IPS-15b (cell line): Measurements from ENCODE around the gene CTTNBP2NL.

Experiments
- H3K27me3 ChIP-seq: one replicate; pipeline ENCODE4 v1.6.1; 2013; ENCODE audit warnings: low read length; ENCODE audit not compliant: control insufficient read depth, insufficient read depth
- H3K36me3 ChIP-seq: one replicate; pipeline ENCODE4 v1.6.1; 2013; ENCODE audit warnings: low read length; ENCODE audit not compliant: control insufficient read depth, insufficient read depth
- H3K4me1 ChIP-seq: one replicate; pipeline ENCODE4 v1.6.1; 2013; ENCODE audit warnings: mild to moderate bottlenecking, low read length; ENCODE audit not compliant: control insufficient read depth, insufficient read depth
- H3K4me3 ChIP-seq: one replicate; pipeline ENCODE4 v1.5.1; 2013; ENCODE audit warnings: low read depth, low read length
- H3K9ac ChIP-seq: one replicate; pipeline ENCODE4 v1.6.1; 2013; ENCODE audit warnings: low read depth, mild to moderate bottlenecking, low read length
- H3K9me3 ChIP-seq: one replicate; pipeline ENCODE4 v1.6.1; 2013; ENCODE audit warnings: mild to moderate bottlenecking, low read length; ENCODE audit not compliant: control insufficient read depth, insufficient read depth

Gene CTTNBP2NL

DNA sequence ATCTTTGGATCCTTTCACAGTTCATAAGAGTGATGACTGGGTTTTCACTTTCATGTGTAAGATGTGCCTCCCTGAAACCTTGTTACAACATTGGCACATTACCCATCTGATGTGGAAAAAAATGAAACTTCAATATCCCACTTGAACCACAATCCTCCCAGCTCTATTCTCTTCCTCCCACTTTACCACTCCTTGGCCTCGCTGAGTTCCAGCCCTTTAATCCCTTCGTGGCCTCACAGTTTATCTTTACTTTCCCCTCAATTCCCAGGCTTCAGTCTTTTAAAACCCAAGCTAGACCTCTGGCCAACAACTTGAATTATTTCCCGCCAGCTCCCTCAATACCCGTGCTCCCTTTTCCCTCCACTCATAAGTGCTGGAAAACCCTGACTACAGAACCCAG lies 25.0 kb upstream of the CTTNBP2NL start:
- Histone ChIP-seq H3K4me3 (no peak overlapping the region), H3K9me3 (no peaks in the 10 kb centered on the region), H3K4me1 (peaks cover 3% of the 10 kb centered on the region), H3K9ac (no peak overlapping the region), H3K36me3 (no peaks in the 10 kb centered on the region), H3K27me3 (peaks cover 7% of the 10 kb centered on the region)

DNA sequence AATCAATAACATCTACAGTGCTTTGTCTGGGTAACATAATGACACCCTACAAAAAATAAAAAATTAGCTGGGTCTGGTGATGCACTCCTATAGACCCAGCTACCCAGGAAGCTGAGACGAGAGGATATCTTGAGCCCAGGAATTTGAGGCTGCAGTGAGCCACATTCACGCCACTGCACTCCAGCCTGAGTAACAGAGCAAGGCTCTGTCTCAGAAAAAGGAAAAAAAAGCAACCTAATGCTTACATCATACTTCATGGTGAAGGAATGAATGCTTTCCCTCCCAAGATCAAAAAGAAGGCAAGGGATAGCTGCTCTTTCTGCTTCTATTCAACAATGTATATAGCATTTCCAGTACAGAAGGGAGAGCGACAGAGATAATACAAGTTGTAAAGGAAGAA lies 24.2 kb upstream of the CTTNBP2NL start:
- H3K9ac ChIP-seq, result no peak overlapping the region
- no peak overlapping the region for H3K4me3 ChIP-seq
- peaks cover 3% of the 10 kb centered on the region for H3K4me1 ChIP-seq
- H3K27me3 ChIP-seq, result peaks cover 7% of the 10 kb centered on the region
- no peaks in the 10 kb centered on the region for H3K9me3 ChIP-seq
- H3K36me3 ChIP-seq, result no peaks in the 10 kb centered on the region

DNA sequence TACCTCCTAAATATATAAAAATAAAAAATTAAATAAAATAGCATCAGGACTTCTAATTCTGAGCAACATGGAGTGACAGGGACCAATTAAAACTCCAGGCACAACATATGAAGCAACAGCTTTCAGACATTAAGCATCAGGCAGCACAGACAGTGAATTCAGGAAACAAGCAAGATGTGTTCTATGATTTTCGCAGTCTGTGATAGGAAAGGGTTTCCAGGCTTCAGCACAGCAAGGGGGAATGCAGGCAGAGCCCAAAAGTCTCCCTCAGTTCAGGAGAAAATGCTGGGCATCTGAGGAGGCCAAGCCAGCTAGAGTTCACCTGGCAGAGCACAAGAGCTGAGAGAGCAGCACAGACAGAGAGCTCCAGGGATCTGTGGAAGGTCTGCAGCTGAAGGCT lies 22.2 kb upstream of the CTTNBP2NL start:
- H3K27me3 ChIP-seq, result peaks cover 7% of the 10 kb centered on the region
- no peak overlapping the region for H3K4me3 ChIP-seq
- H3K9me3 ChIP-seq, result no peaks in the 10 kb centered on the region
- no peak overlapping the region for H3K9ac ChIP-seq
- H3K4me1 ChIP-seq, result peaks cover 3% of the 10 kb centered on the region
- H3K36me3 ChIP-seq, result no peaks in the 10 kb centered on the region

DNA sequence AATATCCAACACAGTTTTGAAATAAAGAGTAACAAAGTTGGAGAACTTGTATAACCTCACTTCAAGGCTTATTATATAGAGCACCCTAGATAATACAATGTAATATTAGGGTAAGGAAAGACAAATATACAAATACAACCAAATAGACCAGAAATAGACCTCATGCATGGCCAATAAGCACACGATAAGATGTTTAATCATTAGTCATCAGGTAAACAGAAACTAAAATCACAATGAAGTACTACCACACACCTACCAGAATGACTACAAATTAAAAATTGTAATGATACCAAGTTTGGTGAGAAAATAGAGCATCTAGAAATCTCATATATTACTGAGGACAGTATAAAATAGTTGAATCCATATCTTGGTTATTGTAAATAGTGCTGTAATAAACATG lies 20.3 kb upstream of the CTTNBP2NL start:
- no peaks in the 10 kb centered on the region for H3K4me1 ChIP-seq
- H3K36me3 ChIP-seq, result no peaks in the 10 kb centered on the region
- H3K27me3 ChIP-seq, result no peaks in the 10 kb centered on the region
- H3K9ac ChIP-seq, result no peak overlapping the region
- no peaks in the 10 kb centered on the region for H3K9me3 ChIP-seq
- H3K4me3 ChIP-seq, result no peak overlapping the region

DNA sequence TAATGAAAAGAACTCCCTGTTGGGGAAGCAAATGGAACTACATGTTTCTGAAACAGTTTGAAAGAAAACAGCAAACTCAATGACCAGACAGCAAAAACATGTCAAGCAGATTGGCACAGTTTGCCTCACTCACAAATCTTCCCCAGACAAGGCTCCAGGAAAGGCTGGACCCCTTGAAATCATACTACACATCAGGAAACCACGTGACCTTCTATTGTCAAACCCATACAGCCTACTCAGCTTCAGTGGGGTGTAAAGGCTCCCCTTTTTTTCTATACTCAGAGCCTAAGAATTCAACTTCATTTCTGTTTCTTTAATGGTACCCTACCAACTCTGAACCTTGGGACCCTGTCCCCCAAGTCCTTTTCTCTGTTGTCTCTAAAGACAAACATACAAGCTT lies 15.7 kb upstream of the CTTNBP2NL start:
- Histone ChIP-seq H3K9ac (no peak overlapping the region), H3K4me3 (no peak overlapping the region), H3K27me3 (no peaks in the 10 kb centered on the region), H3K9me3 (no peaks in the 10 kb centered on the region), H3K36me3 (no peaks in the 10 kb centered on the region), H3K4me1 (no peaks in the 10 kb centered on the region)

DNA sequence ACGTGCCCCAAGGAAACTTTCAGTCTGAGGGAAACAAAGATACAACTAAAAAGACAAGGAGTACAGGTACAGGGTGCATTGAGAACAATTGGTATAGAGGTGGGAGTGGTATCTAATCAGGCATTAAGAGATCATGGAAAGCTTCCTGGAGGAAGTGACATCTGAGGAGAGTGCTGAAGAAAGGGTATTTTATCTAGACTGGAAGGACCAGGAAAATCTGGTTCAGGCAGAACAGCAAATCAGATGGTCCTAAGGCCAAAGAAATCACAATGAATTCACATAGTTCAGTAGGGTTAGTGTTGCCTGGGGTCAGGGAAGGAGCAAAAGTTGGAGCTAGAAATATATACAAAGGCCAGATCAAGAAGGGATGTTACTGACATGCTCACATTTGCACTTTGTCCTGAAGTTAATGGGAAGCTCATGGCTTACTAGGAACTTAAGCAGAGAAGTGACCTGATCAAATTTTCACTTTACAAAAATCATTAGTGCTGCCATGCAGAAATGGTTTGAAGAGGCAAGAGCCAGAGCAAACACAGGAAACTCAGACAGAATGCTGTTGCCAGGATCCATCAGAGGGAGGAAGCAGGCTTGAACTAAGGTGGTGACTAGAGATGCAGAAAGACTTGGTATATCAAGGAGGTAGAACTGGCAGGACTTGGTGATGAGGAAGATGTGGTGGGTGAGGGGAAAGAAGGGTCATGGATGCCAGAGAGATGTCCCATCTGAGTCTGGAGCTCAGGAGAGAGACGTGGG lies 14.5 kb upstream of the CTTNBP2NL start:
- Histone ChIP-seq H3K4me3 (no peak overlapping the region), H3K27me3 (no peaks in the 10 kb centered on the region), H3K36me3 (no peaks in the 10 kb centered on the region), H3K9me3 (no peaks in the 10 kb centered on the region), H3K9ac (no peak overlapping the region), H3K4me1 (no peaks in the 10 kb centered on the region)

DNA sequence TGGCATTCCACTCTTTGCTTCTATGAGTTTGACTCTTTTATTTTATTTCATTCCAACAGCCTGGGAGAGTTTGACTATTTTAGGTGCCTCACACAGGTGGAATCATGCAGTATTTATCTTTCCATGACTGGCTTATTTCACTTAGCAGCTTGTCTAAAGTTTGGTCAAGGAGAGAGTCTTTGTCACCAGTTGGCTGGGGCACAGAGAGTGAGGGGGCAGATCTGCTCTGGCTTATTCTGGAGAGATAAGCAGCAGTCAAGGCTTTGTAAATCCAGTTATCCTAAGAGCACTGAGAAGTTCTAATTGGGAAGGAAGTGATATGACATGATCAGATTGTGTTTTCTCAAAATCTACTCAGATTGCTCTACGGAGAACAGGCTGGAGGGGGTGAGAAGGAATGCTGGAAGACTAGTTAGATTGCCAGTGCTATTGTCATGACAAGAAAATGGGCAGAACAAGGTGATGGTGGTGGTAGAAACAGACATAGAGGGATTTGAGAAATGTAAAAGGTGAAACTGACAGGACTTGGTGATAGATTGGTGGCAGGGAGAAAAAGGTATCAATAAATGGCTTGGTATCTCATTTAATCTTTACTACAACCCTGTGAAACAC lies 12.1 kb upstream of the CTTNBP2NL start:
- H3K9me3 ChIP-seq, result no peaks in the 10 kb centered on the region

DNA sequence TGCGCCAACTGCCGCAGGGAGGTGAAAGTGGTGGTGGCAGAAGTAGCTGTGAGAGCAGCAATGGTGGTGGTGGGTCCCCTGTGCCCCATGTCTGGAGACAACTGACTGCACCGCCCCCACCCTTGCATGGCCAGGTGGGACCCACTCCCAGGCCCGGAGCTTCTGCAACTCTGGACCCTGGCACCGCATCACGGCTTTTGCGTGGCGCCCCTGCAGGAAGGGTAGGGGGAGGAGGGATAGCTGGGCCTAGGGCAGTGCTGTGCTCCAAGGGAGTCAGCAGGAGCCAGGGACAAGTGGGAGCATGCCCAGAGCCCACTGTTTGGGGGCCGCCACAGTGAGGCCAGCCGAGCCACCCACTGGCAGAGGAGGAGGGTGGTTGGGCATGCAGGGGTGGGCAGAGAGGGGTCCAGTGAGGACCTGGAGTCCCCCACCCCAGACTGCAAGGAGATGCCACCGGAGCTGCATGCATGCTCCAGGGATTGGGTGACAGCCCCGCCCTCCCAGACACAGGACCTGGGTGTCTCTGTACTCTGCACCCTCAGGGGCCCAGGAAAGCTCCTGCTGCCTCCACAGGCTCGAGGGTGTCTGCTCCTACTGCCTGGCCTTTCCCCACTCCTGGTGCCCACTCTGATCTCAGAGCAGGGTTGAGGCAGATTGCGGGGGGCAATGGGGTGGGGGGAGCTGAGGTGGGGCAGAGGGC lies 9.8 kb upstream of the CTTNBP2NL start:
- Histone ChIP-seq H3K4me1 (no peaks in the 10 kb centered on the region), H3K9ac (no peak overlapping the region), H3K27me3 (no peaks in the 10 kb centered on the region), H3K36me3 (no peaks in the 10 kb centered on the region), H3K9me3 (no peaks in the 10 kb centered on the region), H3K4me3 (no peak overlapping the region)

More for the DNA sequence above, 12.1 kb upstream of the CTTNBP2NL start:
- Histone ChIP-seq H3K4me1 (no peaks in the 10 kb centered on the region), H3K27me3 (no peaks in the 10 kb centered on the region), H3K36me3 (no peaks in the 10 kb centered on the region), H3K4me3 (no peak overlapping the region), H3K9ac (no peak overlapping the region)

DNA sequence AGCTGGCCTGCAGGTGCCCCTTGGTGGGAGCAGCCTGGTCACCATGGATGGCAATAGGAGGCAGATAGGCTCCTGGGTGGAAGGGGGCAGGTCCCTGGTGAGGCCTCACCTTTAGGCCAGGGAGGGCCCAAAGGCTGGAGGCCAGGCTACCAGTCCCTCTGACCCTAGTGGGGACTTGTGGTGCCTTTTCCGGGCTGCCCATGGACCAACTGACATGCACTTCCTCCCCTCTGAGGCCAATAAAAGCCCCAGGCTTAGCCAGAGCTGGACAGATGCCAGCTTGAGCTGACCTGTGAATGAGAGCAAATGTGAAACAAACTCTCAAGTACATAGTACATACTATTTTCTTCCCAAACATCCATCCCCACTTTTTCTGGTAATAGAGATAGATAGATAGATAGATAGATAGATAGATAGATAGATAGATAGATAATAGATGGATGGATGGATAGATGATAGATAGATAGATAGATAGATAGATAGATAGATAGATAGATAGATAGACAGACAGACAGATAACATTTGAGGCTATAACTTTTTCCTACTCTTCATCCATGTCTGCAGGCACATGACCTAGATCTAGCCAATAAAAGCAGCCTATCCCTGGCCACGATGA lies 9.2 kb upstream of the CTTNBP2NL start:
- Histone ChIP-seq H3K4me3 (no peak overlapping the region), H3K9me3 (no peaks in the 10 kb centered on the region), H3K4me1 (no peaks in the 10 kb centered on the region), H3K9ac (no peak overlapping the region), H3K27me3 (no peaks in the 10 kb centered on the region), H3K36me3 (no peaks in the 10 kb centered on the region)

DNA sequence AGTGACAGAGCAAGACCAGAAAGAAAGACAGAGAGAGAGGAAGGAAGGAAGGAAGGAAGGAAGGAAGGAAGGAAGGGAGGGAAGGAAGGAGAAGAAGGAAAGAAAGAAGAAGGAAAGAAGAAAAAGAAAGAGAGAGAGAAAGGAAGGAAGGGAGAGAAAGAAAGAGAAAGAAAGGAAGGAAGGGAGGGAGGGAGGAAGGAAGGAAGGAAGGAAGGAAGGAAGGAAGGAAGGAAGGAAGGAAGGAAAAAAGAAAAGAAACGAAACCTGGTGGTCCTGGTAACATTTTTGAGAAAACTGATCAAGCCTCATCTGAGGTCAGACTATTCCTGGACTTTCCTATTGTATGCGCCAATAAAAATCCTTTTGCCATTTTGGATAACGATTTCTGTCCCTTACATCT lies 8.2 kb upstream of the CTTNBP2NL start:
- Histone ChIP-seq H3K4me1 (no peaks in the 10 kb centered on the region), H3K36me3 (no peaks in the 10 kb centered on the region), H3K9me3 (no peaks in the 10 kb centered on the region), H3K4me3 (no peak overlapping the region), H3K27me3 (no peaks in the 10 kb centered on the region), H3K9ac (no peak overlapping the region)

DNA sequence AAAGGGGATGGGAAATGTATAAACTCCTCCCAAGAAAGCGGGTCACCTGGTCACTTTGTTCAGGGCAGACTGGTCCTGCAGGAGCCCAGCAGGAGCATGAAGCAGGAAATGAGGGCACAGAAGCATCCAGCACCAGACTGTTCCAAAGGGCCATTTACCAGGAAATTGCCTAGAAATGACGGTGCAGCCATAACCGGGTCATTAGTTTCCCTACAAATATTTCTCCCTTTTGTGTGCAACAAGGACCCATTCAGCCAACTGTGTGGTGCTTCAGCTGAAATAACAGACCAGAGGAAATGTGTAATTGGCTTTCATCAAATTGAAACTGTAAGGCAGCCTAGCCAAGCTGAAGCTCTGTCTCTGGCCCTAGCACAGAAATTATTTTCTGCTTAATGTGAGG lies 7.6 kb upstream of the CTTNBP2NL start:
- Histone ChIP-seq H3K4me3 (no peak overlapping the region), H3K36me3 (no peaks in the 10 kb centered on the region), H3K9me3 (no peaks in the 10 kb centered on the region), H3K4me1 (no peaks in the 10 kb centered on the region), H3K27me3 (no peaks in the 10 kb centered on the region), H3K9ac (no peak overlapping the region)
